H9 (cell line): ENCODE measurements around the gene FASTKD1. TPM values are rescaled to one million over a fixed set of nuclear protein-coding genes. Genes with fewer than 3 reads are reported as not detected.

ENCODE experiments used
- DNase-seq: peaks from one replicate; pipeline ENCODE4 v3.0.0-alpha.2; 2017
- H2AFZ ChIP-seq: one replicate; pipeline ENCODE4 v1.6.1; 2013; ENCODE audit warnings: mild to moderate bottlenecking, low read length, control low read depth, moderate library complexity
- H2AK5ac ChIP-seq: 2 replicates; pipeline ENCODE4 v1.6.1; 2013; ENCODE audit warnings: low read length, control low read depth, mixed read lengths; ENCODE audit not compliant: insufficient read length
- H2BK120ac ChIP-seq: one replicate; pipeline ENCODE4 v1.6.1; 2013; ENCODE audit warnings: low read depth, mild to moderate bottlenecking, low read length, control low read depth, inconsistent platforms; ENCODE audit not compliant: poor library complexity, severe bottlenecking
- H2BK12ac ChIP-seq: 2 replicates; pipeline ENCODE4 v1.6.1; 2013; ENCODE audit warnings: low read length, control low read depth, mixed read lengths, low read depth; ENCODE audit not compliant: insufficient read length
- H2BK15ac ChIP-seq: 2 replicates; pipeline ENCODE4 v1.6.1; 2013; ENCODE audit warnings: low read depth, low read length, control low read depth
- H2BK20ac ChIP-seq: one replicate; pipeline ENCODE4 v1.6.1; 2013; ENCODE audit warnings: low read depth, mild to moderate bottlenecking, low read length, control low read depth, inconsistent platforms; ENCODE audit not compliant: poor library complexity, severe bottlenecking
- H2BK5ac ChIP-seq: 2 replicates; pipeline ENCODE4 v1.6.1; 2013; ENCODE audit warnings: low read length, control low read depth, mixed read lengths; ENCODE audit not compliant: insufficient read length
- H3K14ac ChIP-seq: 2 replicates; pipeline ENCODE4 v1.6.1; 2013; ENCODE audit warnings: low read length, control low read depth; ENCODE audit not compliant: insufficient read depth
- H3K18ac ChIP-seq: 2 replicates; pipeline ENCODE4 v1.6.1; 2013; ENCODE audit warnings: low read depth, mild to moderate bottlenecking, mixed read lengths, low read length, control low read depth; ENCODE audit not compliant: insufficient read length
- H3K23ac ChIP-seq: 2 replicates; pipeline ENCODE4 v1.6.1; 2013; ENCODE audit warnings: low read length, control low read depth, mixed read lengths, low read depth; ENCODE audit not compliant: insufficient read length
- H3K23me2 ChIP-seq: 2 replicates; pipeline ENCODE4 v1.6.1; 2013; ENCODE audit warnings: low read depth, mild to moderate bottlenecking, mixed read lengths, low read length, control low read depth; ENCODE audit not compliant: insufficient read length, poor library complexity, severe bottlenecking
- H3K27ac ChIP-seq: 2 replicates; pipeline ENCODE4 v1.5.1; 2013; ENCODE audit warnings: low read length, control low read depth, mixed read lengths, low read depth; ENCODE audit not compliant: insufficient read length
- H3K27me3 ChIP-seq: 2 replicates; pipeline ENCODE4 v1.6.1; 2013; ENCODE audit warnings: low read length, control low read depth, inconsistent platforms; ENCODE audit not compliant: insufficient read depth
- H3K4ac ChIP-seq: 2 replicates; pipeline ENCODE4 v1.6.1; 2013; ENCODE audit warnings: low read depth, mild to moderate bottlenecking, control low read depth, inconsistent platforms, low read length, moderate library complexity
- H3K4me1 ChIP-seq: 2 replicates; pipeline ENCODE4 v1.6.1; 2013; ENCODE audit warnings: low read length, control low read depth, inconsistent platforms; ENCODE audit not compliant: insufficient read depth
- H3K4me2 ChIP-seq: 2 replicates; pipeline ENCODE4 v1.6.1; 2013; ENCODE audit warnings: low read length, control low read depth, mixed read lengths; ENCODE audit not compliant: insufficient read length, insufficient read depth
- H3K56ac ChIP-seq: 2 replicates; pipeline ENCODE4 v1.6.1; 2013; ENCODE audit warnings: low read depth, mild to moderate bottlenecking, mixed read lengths, low read length, control low read depth; ENCODE audit not compliant: insufficient read length
- H3K79me1 ChIP-seq: 2 replicates; pipeline ENCODE4 v1.6.1; 2013; ENCODE audit warnings: low read depth, mild to moderate bottlenecking, moderate library complexity, low read length, control low read depth, inconsistent platforms; ENCODE audit not compliant: insufficient read depth, poor library complexity, severe bottlenecking
- H3K79me2 ChIP-seq: 2 replicates; pipeline ENCODE4 v1.6.1; 2013; ENCODE audit warnings: low read length, control low read depth, inconsistent platforms; ENCODE audit not compliant: insufficient read depth
- H3K9ac ChIP-seq: 2 replicates; pipeline ENCODE4 v1.6.1; 2013; ENCODE audit warnings: low read length, control low read depth, mixed read lengths; ENCODE audit not compliant: insufficient read length; ENCODE audit errors: extremely low read depth
- H3K9me3 ChIP-seq: one replicate; pipeline ENCODE4 v1.6.1; 2013; ENCODE audit warnings: low read depth, low read length, inconsistent platforms; ENCODE audit not compliant: control insufficient read depth
- H3T11ph ChIP-seq: one replicate; pipeline ENCODE4 v1.6.1; 2013; ENCODE audit warnings: mild to moderate bottlenecking, low read length, control low read depth, inconsistent platforms
- H4K20me1 ChIP-seq: one replicate; pipeline ENCODE4 v1.6.1; 2013; ENCODE audit not compliant: control insufficient read depth, insufficient read length, insufficient read depth
- H4K5ac ChIP-seq: 2 replicates; pipeline ENCODE4 v1.6.1; 2013; ENCODE audit warnings: low read depth, mild to moderate bottlenecking, mixed read lengths, low read length, control low read depth; ENCODE audit not compliant: insufficient read length
- H4K8ac ChIP-seq: replicated peaks from 2 replicates; pipeline ENCODE4 v1.6.1; 2013; ENCODE audit warnings: low read length, control low read depth, mixed read lengths, low read depth; ENCODE audit not compliant: insufficient read length
- H4K91ac ChIP-seq: 2 replicates; pipeline ENCODE4 v1.6.1; 2013; ENCODE audit warnings: low read depth, mild to moderate bottlenecking, moderate library complexity, mixed read lengths, low read length, control low read depth; ENCODE audit not compliant: insufficient read length
- H3K27ac Mint-ChIP-seq, 3 experiments: 2 replicates in 2 of 3; 3 replicates in 1 of 3; pipeline ENCODE4 v1.8.0; 2020 to 2021; ENCODE audit warnings: mixed read lengths in 3 of 3, mild to moderate bottlenecking in 1 of 3, moderate library complexity in 1 of 3
- H3K27me3 Mint-ChIP-seq: 2 replicates; pipeline ENCODE4 v1.8.0; 2021; ENCODE audit warnings: low read depth, mild to moderate bottlenecking, moderate library complexity, mixed read lengths
- H3K36me3 Mint-ChIP-seq, 3 experiments: 2 replicates in 2 of 3; 3 replicates in 1 of 3; pipeline ENCODE4 v1.8.0; 2020 to 2021; ENCODE audit warnings: low read depth in 3 of 3, mixed read lengths in 3 of 3; ENCODE audit not compliant: insufficient read depth in 1 of 3
- H3K4me1 Mint-ChIP-seq, 2 experiments: 2 replicates each; pipeline ENCODE4 v1.8.0; 2020; ENCODE audit warnings: mixed read lengths in 2 of 2
- H3K4me3 Mint-ChIP-seq, 2 experiments: 2 replicates in 1 of 2; 3 replicates in 1 of 2; pipeline ENCODE4 v1.8.0; 2020 to 2021; ENCODE audit warnings: mild to moderate bottlenecking in 2 of 2, mixed read lengths in 2 of 2, moderate library complexity in 1 of 2
- H3K9me3 Mint-ChIP-seq, 2 experiments: 2 replicates in 1 of 2; 3 replicates in 1 of 2; pipeline ENCODE4 v1.8.0; 2020; ENCODE audit warnings: mild to moderate bottlenecking in 2 of 2, mixed read lengths in 2 of 2, moderate library complexity in 1 of 2
- WGBS: extraction: QIAGEN DNeasy Blood & Tissue Kit; methylation state at CpG from one replicate; pipeline ENCODE4 v1.1.7; 2013; ENCODE audit warnings: missing lambda C conversion rate, low lambda C conversion rate, mixed read lengths; ENCODE audit not compliant: insufficient read length; ENCODE audit errors: extremely low coverage; 5-methylcytosine and 5-hydroxymethylcytosine counted together
- total RNA-seq: library from RNA; stranded (reverse); gene quantifications from 2 replicates; pipeline ENCODE4 v1.2.1, GENCODE V29; 2021
- TF ChIP-seq, protein P1 (sequence below): fragments of 200-600 bp; sonication (generic); conservative IDR thresholded peaks from 3 replicates; pipeline ENCODE4 v1.8.0; 2021; ENCODE audit warnings: antibody characterized with exemption, mild to moderate bottlenecking

FASTKD1 gene
- total RNA-seq, 1 experiment from 2014 or later = 47.6 TPM

DNA sequence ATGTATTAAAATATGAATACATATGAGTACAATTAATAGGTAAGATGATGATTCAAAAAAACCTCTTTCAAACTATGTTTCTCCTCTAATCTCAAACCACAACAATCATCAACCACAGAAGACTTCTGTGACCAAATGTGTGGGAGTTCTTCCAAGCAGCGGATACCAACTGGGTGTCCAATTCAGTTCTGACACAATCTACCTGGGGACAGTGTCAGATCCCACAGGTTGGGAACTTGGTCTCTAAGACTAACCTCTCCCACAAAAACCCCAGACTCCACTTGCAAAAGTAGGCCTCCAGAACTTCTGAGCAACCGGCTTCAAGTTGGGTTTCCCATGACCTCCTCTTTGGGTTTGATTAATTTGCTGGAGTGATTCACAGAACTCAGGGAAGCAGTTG lies 26.9 kb downstream of the FASTKD1 start:
- Histone ChIP-seq H4K20me1 (no peaks in the 10 kb centered on the region), H4K8ac (no peak overlapping the region), H3K18ac (no peak overlapping the region), H2AFZ (no peak overlapping the region), H3K23ac (no peak overlapping the region), H3K4me2 (no peak overlapping the region), H3K4me1 (no peaks in the 10 kb centered on the region), H3K27me3 (no peaks in the 10 kb centered on the region), H3K9ac (no peak overlapping the region), H3K27ac (no peak overlapping the region), H3K79me2 (no peaks in the 10 kb centered on the region), H3K79me1 (no peaks in the 10 kb centered on the region), H4K5ac (no peak overlapping the region), H3K56ac (no peak overlapping the region), H4K91ac (no peak overlapping the region), H3T11ph (no peak overlapping the region), H3K14ac (no peak overlapping the region), H3K4ac (no peak overlapping the region), H2BK5ac (no peak overlapping the region), H2BK20ac (no peak overlapping the region), H2BK120ac (no peak overlapping the region), H3K23me2 (no peaks in the 10 kb centered on the region), H2AK5ac (no peak overlapping the region), H3K9me3 (no peaks in the 10 kb centered on the region), H2BK15ac (no peak overlapping the region), H2BK12ac (no peak overlapping the region)
- DNase-seq = no peak
- Mint-ChIP-seq H3K36me3 (peaks cover 9 to 47% (median 31%) of the 10 kb centered on the region in 3 experiments; a peak in 6 of 7 replicates), H3K4me1 (peaks cover 2% of the 10 kb centered on the region in 2 experiments; a peak in 3 of 4 replicates), H3K27ac (no peak overlapping the region), H3K4me3 (no peak overlapping the region), H3K27me3 (no peaks in the 10 kb centered on the region), H3K9me3 (no peaks in the 10 kb centered on the region)
- TF ChIP-seq, protein P1, sequence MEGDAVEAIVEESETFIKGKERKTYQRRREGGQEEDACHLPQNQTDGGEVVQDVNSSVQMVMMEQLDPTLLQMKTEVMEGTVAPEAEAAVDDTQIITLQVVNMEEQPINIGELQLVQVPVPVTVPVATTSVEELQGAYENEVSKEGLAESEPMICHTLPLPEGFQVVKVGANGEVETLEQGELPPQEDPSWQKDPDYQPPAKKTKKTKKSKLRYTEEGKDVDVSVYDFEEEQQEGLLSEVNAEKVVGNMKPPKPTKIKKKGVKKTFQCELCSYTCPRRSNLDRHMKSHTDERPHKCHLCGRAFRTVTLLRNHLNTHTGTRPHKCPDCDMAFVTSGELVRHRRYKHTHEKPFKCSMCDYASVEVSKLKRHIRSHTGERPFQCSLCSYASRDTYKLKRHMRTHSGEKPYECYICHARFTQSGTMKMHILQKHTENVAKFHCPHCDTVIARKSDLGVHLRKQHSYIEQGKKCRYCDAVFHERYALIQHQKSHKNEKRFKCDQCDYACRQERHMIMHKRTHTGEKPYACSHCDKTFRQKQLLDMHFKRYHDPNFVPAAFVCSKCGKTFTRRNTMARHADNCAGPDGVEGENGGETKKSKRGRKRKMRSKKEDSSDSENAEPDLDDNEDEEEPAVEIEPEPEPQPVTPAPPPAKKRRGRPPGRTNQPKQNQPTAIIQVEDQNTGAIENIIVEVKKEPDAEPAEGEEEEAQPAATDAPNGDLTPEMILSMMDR = no peak
- WGBS = no CpG with 5 or more reads among the region's 2 CpGs
